Measurements from ENCODE around the gene GPATCH4. TPM values are rescaled to one million over a fixed set of nuclear protein-coding genes. Genes with fewer than 3 reads are reported as not detected.
A peak's percentile ranks its signal among the peaks of the same experiment; 100 is the strongest.

The GPATCH4 gene
- total RNA-seq, 1 donor from 2014 or later, result 71.8 TPM

- DNase-seq (no peak), ATAC-seq (ENCODE audit: low read depth) (no peak)
- H3K4me1 Mint-ChIP-seq, result peaks cover 33% of the 10 kb centered on the region
- ChIA-PET CTCF (interaction anchor here (2.0 kb wide), 1 partner anchor 14 kb away, joined by 7 read pairs; no protein-coding TSS in a partner anchor), POLR2A (interaction anchor here (1.1 to 2.7 kb wide), 4 partner anchors 12 to 138 kb away, joined by 3 to 7 read pairs (median 6); no protein-coding TSS in a partner anchor)
- no peaks in the 10 kb centered on the region for H3K9me3 Mint-ChIP-seq
- TF ChIP-seq CTCF (IDR thresholded peaks at IDR 0.05), result no peak
- peak overlapping the region; percentile 25 for H3K27ac Mint-ChIP-seq
- H3K36me3 Mint-ChIP-seq (ENCODE audit: low read depth), result peaks cover 58% of the 10 kb centered on the region
- intact Hi-C loops (cut with micrococcal nuclease), result no loop called here
- H3K4me3 Mint-ChIP-seq, result no peak overlapping the region
- H3K27me3 Mint-ChIP-seq, result no peaks in the 10 kb centered on the region
These were observed 6.3 kb downstream of the GPATCH4 start for GRCh38 chr1:156595016-156595415.

- peaks cover 54% of the 10 kb centered on the region for H3K36me3 Mint-ChIP-seq (ENCODE audit: low read depth)
These were observed 7.1 kb downstream of the GPATCH4 start for GRCh38 chr1:156594190-156594589.

GRCh38 chr1:156593661-156593989, 7.7 kb downstream of the GPATCH4 start:
- Mint-ChIP-seq H3K4me1 (peaks cover 25% of the 10 kb centered on the region), H3K27me3 (no peaks in the 10 kb centered on the region), H3K27ac (peak overlapping the region; percentile 75), H3K4me3 (no peak overlapping the region), H3K36me3 (ENCODE audit: low read depth) (peaks cover 49% of the 10 kb centered on the region), H3K9me3 (no peaks in the 10 kb centered on the region)
- DNase-seq, result no peak
- CTCF ChIA-PET, result interaction anchor here (0.8 to 4.0 kb wide), 6 partner anchors 12 to 208 kb away, joined by 4 to 18 read pairs (median 6); partner anchors contain the start of gene MEF2D
- no peak for TF ChIP-seq CTCF (IDR thresholded peaks at IDR 0.05)
- POLR2A ChIA-PET, result interaction anchor here (1.1 to 2.7 kb wide), 4 partner anchors 11 to 136 kb away, joined by 4 to 10 read pairs (median 6); no protein-coding TSS in a partner anchor
- no peak for ATAC-seq (ENCODE audit: low read depth)
- intact Hi-C loops (cut with micrococcal nuclease), result no loop called here

More at GRCh38 chr1:156594190-156594589, 7.1 kb downstream of the GPATCH4 start:
- CTCF ChIA-PET, result interaction anchor here (0.8 to 4.0 kb wide), 5 partner anchors 13 to 208 kb away, joined by 4 to 18 read pairs (median 7); no protein-coding TSS in a partner anchor
- Mint-ChIP-seq H3K4me1 (peaks cover 25% of the 10 kb centered on the region), H3K27ac (no peak overlapping the region), H3K4me3 (no peak overlapping the region), H3K9me3 (no peaks in the 10 kb centered on the region), H3K27me3 (no peaks in the 10 kb centered on the region)
- DNase-seq, result no peak
- intact Hi-C loops (cut with micrococcal nuclease), result no loop called here
- no peak for TF ChIP-seq CTCF (IDR thresholded peaks at IDR 0.05)
- no peak for ATAC-seq (ENCODE audit: low read depth)
- POLR2A ChIA-PET, result interaction anchor here (1.1 to 2.7 kb wide), 6 partner anchors 11 to 137 kb away, joined by 3 to 10 read pairs (median 6); no protein-coding TSS in a partner anchor

GRCh38 chr1:156592910-156593660, 8.2 kb downstream of the GPATCH4 start:
- Mint-ChIP-seq H3K4me3 (peak overlapping the region; percentile 90), H3K36me3 (ENCODE audit: low read depth) (peaks cover 43% of the 10 kb centered on the region), H3K27ac (peak overlapping the region; percentile 75), H3K9me3 (no peaks in the 10 kb centered on the region), H3K27me3 (no peaks in the 10 kb centered on the region), H3K4me1 (peaks cover 21% of the 10 kb centered on the region)
- no peak for TF ChIP-seq CTCF (IDR thresholded peaks at IDR 0.05)
- intact Hi-C loops (cut with micrococcal nuclease), result no loop called here
- POLR2A ChIA-PET, result interaction anchor here (1.1 to 2.7 kb wide), 7 partner anchors 10 to 112 kb away, joined by 4 to 32 read pairs (median 10); partner anchors contain the start of gene IQGAP3
- DNase-seq (no peak), ATAC-seq (ENCODE audit: low read depth) (no peak)
- CTCF ChIA-PET, result interaction anchor here (0.6 to 4.0 kb wide), 9 partner anchors 12 to 1512 kb away, joined by 3 to 18 read pairs (median 4); partner anchors contain the start of gene MEF2D

Measured in activated B cell treated with CpG ODN at 0.5 μM for 24 hours (primary cell).